Kidney tubule cell (primary cell): ENCODE measurements around the gene PRXL2A.
"Not testable (repeated sequence)": the region's sequence is repeated elsewhere in the genome, so short reads cannot be mapped to it uniquely, and the experiment has no call there.

Experiments used
- DNase-seq: peaks from one replicate; pipeline ENCODE4 v3.0.0-alpha.2; 2018; ENCODE audit warnings: low spot score

PRXL2A gene

GRCh38 chr10:80411681-80412220 lies 3.4 kb downstream of the PRXL2A start:
- no peak for DNase-seq

- DNase-seq: peak; percentile 59
Observed at GRCh38 chr10:80412486-80412885, 4.1 kb downstream of the PRXL2A start.

GRCh38 chr10:80413271-80413996 lies 5.1 kb downstream of the PRXL2A start:
- DNase-seq: peak; percentile 79

GRCh38 chr10:80414142-80414895 lies 6.0 kb downstream of the PRXL2A start:
- no peak for DNase-seq

- DNase-seq: peak; percentile 49
Observed at GRCh38 chr10:80415734-80416478, 7.6 kb downstream of the PRXL2A start.

GRCh38 chr10:80416479-80417098 lies 8.2 kb downstream of the PRXL2A start:
- peak; percentile 33 for DNase-seq

- not testable (repeated sequence) for DNase-seq
Observed at GRCh38 chr10:80417256-80417655, 8.9 kb downstream of the PRXL2A start.

GRCh38 chr10:80421050-80421706 lies 12.8 kb downstream of the PRXL2A start:
- no peak for DNase-seq

- DNase-seq: no peak
Observed at GRCh38 chr10:80421707-80422536, 13.6 kb downstream of the PRXL2A start.

- no peak for DNase-seq
Observed at GRCh38 chr10:80425901-80426300, 17.6 kb downstream of the PRXL2A start.

- DNase-seq: no peak
Observed at GRCh38 chr10:80427541-80427940, 19.2 kb downstream of the PRXL2A start.

GRCh38 chr10:80429521-80429973 lies 21.2 kb downstream of the PRXL2A start:
- peak; percentile 89 for DNase-seq

GRCh38 chr10:80433134-80433533 lies 24.8 kb downstream of the PRXL2A start:
- no peak for DNase-seq

- no peak for DNase-seq
Observed at GRCh38 chr10:80436446-80437098, 28.2 kb downstream of the PRXL2A start.

- DNase-seq: no peak
Observed at GRCh38 chr10:80437227-80437626, 28.9 kb downstream of the PRXL2A start.

- no peak for DNase-seq
Observed at GRCh38 chr10:80441831-80442230, 33.5 kb downstream of the PRXL2A start.

- DNase-seq: no peak
Observed at GRCh38 chr10:80442879-80443278, 34.5 kb downstream of the PRXL2A start.

- peak; percentile 66 for DNase-seq
Observed at GRCh38 chr10:80443531-80443974, 35.2 kb downstream of the PRXL2A start.

- DNase-seq: no peak
Observed at GRCh38 chr10:80444124-80444523, 35.8 kb downstream of the PRXL2A start.
